HG03064 (cell line): ENCODE measurements around the gene STK36.
A peak's percentile ranks its signal among the peaks of the same experiment; 100 is the strongest.

Source experiments
- ATAC-seq: cut with Tn5 transposase; IDR thresholded peaks from one replicate; pipeline ENCODE4 v1.9.1; 2021; ENCODE audit warnings: low read depth; ENCODE audit not compliant: unreplicated experiment

Gene STK36

GRCh38 chr2:218671654-218672566 is at the start of gene STK36, which contains the start of gene RNF25:
STK36 (plus strand) TSS chr2:218672086; CDS start chr2:218672830, 744 bp downstream.
RNF25 (minus strand) TSS chr2:218672002; CDS start chr2:218671970, 32 bp downstream.
- peak; percentile 93 for ATAC-seq

- no peak for ATAC-seq
Observed at GRCh38 chr2:218622606-218623365, 49.1 kb upstream of the STK36 start.

GRCh38 chr2:218623366-218623705 is 48.5 kb upstream of the STK36 start:
- ATAC-seq, result no peak

- no peak for ATAC-seq
Observed at GRCh38 chr2:218626369-218626768, 45.5 kb upstream of the STK36 start.

- no peak for ATAC-seq
Observed at GRCh38 chr2:218627939-218628338, 43.9 kb upstream of the STK36 start.

GRCh38 chr2:218631837-218632236 is 40.0 kb upstream of the STK36 start:
- ATAC-seq, result no peak

- ATAC-seq, result no peak
Observed at GRCh38 chr2:218635719-218636118, 36.2 kb upstream of the STK36 start.

GRCh38 chr2:218638372-218638771 is 33.5 kb upstream of the STK36 start:
- ATAC-seq, result no peak

GRCh38 chr2:218642121-218642656 is 29.7 kb upstream of the STK36 start:
- no peak for ATAC-seq

GRCh38 chr2:218642786-218643185 is 29.1 kb upstream of the STK36 start:
- ATAC-seq, result no peak

- no peak for ATAC-seq
Observed at GRCh38 chr2:218643751-218644310, 28.1 kb upstream of the STK36 start.

- no peak for ATAC-seq
Observed at GRCh38 chr2:218644721-218645120, 27.2 kb upstream of the STK36 start.

GRCh38 chr2:218645126-218645525 is 26.8 kb upstream of the STK36 start:
- no peak for ATAC-seq

- no peak for ATAC-seq
Observed at GRCh38 chr2:218648088-218648786, 23.6 kb upstream of the STK36 start.

GRCh38 chr2:218648787-218649100 is 23.1 kb upstream of the STK36 start:
- ATAC-seq, result no peak

GRCh38 chr2:218655751-218656150 is 16.1 kb upstream of the STK36 start:
- ATAC-seq, result no peak

- ATAC-seq, result peak; percentile 33
Observed at GRCh38 chr2:218658671-218659257, 13.1 kb upstream of the STK36 start.

- peak; percentile 93 for ATAC-seq
Observed at GRCh38 chr2:218659258-218659987, 12.5 kb upstream of the STK36 start, which contains the start of the genes BCS1L and ZNF142. BCS1L (plus strand) TSS chr2:218659683; CDS start chr2:218660988, 1,305 bp downstream. ZNF142 (minus strand) TSS chr2:218659623; CDS start chr2:218656429, 3,194 bp downstream.

GRCh38 chr2:218659988-218660358 is 11.9 kb upstream of the STK36 start:
- ATAC-seq, result no peak
